Fibroblast of skin of scalp (primary cell): ENCODE measurements around the gene ZNF302.
"Not testable (repeated sequence)": the region's sequence is repeated elsewhere in the genome, so short reads cannot be mapped to it uniquely, and the experiment has no call there.

Source experiments
- DNase-seq: peaks from one replicate; pipeline ENCODE4 v3.0.0-alpha.2; 2013

The ZNF302 gene

GRCh38 chr19:34673590-34673989 lies 3.9 kb upstream of the ZNF302 start:
- no peak for DNase-seq

DNA sequence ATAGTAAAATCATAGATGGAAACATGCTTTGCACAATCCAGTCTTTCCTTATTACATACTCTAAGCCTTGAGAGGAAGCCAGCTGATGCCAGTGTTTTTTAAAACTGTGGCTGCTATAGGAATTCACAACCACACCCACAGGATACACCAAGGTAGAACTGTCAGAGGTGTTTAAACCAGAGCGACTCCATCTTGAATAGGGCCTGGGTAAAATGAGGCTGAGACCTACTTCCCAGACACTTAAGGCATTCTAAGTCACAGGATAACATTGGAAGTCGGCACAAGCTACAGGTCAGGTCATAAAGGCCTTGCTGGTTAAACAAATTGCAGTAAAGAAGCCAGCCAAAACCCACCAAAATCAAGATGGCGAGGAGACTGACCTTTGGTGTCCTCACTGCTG lies 2.2 kb upstream of the ZNF302 start:
- DNase-seq: no peak

GRCh38 chr19:34675919-34676318 lies 1.6 kb upstream of the ZNF302 start:
- no peak for DNase-seq

DNA sequence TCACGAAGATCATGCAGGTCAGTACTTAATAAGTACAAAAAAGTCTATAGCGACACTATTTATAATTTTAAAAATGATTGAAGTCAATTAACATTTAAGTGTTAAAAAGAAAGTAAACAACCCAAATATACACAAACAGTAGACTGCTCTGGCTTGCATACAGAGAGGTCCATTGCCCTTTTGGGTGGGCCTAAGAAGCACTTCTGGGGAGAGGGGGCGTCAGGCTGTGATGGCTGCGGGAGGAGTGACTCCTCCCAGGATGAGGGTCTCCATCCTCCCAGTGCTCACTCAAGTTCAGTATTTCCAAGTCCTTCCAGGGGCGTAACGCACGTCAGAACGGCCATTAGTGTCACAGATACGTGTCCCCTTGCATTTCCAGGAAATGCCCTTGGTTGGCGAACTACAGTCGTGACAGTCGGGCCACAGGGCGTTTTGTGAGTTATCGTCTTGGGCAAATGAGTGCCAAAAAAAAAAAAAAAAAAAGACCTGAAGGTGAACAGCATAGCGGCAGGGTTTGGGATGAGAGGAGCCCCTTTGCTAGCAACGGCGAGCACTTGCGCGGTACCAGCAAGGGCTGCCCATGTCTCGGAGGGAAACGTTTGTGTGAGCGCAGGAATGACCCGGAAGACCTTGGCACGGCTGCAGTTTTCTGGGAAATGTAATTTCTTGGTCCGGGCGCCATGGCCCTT lies 637 bp upstream of the ZNF302 start, which contains the start of gene SCGB2B2:
TSS of gene SCGB2B2 (minus strand) at position 463 of the 689 bp plus-strand sequence. CDS start 82,596 bp downstream, outside the sequence.
- DNase-seq: peak; percentile 90

- DNase-seq: no peak
Measured at GRCh38 chr19:34678085-34678412, 571 bp downstream of the ZNF302 start.

DNA sequence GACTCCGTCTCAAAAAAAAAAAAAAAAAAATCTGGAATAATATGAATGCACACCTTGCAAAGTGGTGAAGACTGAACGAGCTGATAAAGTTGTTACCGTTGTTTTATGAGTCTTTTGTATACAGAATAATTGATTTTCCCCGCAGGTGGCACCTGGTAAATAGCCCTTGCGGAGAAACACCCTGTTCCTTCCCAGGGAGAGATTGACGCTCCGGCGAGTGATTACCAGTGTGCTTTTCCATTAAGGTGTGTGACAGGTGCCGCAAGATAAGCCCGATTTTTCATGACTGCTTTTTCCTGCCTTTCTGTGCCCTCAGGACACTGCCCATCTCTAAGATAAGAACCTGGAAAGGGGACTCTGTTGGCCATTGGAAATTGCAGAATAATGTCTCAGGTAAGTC lies 943 bp downstream of the ZNF302 start:
- DNase-seq: no peak

DNA sequence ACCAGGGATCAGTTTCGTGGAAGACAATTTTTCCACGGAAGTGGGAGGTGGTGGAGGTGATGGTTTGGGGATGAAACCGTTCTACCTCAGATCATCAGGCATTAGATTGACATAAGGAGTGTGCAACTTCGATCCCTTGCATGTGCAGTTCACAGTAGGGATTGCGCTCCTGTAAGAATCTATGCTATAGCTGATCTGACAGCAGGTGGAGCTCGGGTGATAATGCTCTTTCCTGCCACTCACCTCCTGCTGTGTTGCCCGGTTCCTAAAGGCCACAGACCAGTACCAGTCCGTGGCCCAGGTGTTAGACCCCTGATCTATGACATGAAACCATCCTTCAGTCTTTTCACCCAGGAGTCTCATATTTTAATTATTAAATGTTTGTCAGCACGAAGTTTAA lies 4.0 kb downstream of the ZNF302 start:
- no peak for DNase-seq

- not testable (repeated sequence) for DNase-seq
Measured at GRCh38 chr19:34685266-34685665, 7.8 kb downstream of the ZNF302 start.

DNA sequence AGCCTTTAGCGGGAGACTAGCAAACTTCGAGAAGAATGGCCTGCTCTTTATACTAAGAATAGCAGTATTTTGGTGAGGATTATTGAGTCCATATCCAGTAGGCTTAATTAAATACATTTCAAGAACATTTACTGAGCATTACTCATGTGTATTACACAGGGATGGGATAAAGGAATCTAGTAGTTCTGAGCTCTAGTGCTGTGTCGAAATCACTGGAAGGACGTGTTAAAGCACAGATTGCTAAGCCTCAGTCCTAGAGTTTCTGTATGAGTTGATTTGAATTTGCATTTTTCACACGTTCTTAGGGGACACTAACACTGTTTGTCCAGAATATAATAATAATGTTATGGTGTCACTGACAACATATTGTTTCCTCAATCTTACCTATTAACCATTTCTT lies 9.0 kb downstream of the ZNF302 start:
- DNase-seq: no peak

DNA sequence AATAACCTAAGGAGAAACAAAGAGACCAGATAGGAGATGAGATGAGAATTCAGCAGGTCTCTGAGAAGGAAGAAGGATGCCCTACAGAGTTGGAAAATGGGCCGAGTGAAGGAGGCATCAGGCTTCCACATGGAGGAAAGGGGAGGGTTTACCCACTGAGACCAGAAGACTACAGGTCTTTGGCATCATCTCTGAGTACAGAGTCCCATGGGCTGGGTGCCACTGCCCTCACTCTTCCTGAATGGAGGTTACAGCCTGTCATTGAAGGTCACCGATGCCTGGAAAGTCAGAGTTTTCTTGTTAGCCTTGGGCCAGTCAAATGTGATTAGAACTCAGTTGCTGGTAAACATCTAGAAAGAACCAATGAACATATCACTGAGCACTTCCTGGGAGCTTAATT lies 9.9 kb downstream of the ZNF302 start:
- no peak for DNase-seq

DNA sequence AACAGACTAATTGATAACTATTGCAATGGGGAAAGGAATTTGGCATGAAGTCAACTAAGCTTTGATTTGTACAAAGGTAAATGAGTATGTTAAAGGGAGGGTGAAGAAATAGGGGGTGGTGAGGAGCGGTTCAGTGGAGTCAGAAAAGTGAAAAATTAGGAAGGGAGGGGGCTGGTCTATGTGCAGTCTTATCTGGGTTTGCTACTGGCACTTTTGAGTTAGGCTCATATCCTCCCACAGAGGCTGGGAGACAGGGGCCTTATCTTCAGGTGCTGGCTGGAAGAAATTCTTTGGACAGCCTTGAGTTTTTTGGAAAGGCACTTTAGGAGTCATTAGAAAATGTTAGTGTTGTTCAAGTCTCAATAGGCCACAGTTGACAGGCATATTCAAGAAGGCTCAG lies 11.1 kb downstream of the ZNF302 start:
- no peak for DNase-seq

GRCh38 chr19:34690372-34690771 lies 12.9 kb downstream of the ZNF302 start:
- DNase-seq: no peak

GRCh38 chr19:34692549-34692948 lies 15.1 kb downstream of the ZNF302 start:
- DNase-seq: no peak

DNA sequence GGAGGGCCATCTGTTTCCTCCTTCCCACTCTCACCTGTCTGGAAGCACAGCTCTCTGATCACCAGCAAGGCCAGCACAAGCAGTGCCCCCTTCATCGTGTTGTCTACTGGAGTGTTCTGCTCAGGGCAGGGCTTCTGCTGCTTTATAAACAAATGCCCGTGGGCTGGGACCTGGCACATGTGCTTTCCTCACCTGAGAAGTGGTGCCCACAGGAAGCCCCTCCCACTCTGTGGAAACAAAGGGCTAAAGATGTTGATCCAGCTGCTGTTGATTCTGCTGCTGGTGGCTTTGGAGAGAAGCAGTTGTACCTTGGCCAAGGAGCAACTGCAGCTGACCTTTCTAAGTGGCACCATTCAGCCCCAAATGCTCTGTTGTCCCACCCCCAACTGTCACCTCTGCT lies 30.2 kb downstream of the ZNF302 start:
- no peak for DNase-seq

DNA sequence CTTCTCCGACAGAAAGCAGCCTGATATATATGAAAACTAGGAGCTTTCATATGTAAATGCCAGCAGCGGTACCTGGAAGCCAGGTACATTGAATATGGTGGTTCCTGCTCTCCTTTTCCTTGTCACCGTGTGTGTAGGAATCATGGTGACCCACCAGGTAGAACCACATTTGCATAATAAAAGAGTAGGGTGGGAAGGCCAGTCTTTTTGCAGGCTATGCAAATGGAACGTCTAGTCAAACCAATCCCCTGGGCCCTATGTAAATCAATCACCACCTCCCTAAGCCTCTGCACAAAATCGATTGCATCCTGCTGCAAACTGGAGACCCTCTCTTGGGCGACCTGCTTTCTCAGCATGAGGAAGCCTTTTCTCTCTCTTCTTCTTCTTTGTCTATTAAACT lies 34.4 kb downstream of the ZNF302 start:
- DNase-seq: no peak

DNA sequence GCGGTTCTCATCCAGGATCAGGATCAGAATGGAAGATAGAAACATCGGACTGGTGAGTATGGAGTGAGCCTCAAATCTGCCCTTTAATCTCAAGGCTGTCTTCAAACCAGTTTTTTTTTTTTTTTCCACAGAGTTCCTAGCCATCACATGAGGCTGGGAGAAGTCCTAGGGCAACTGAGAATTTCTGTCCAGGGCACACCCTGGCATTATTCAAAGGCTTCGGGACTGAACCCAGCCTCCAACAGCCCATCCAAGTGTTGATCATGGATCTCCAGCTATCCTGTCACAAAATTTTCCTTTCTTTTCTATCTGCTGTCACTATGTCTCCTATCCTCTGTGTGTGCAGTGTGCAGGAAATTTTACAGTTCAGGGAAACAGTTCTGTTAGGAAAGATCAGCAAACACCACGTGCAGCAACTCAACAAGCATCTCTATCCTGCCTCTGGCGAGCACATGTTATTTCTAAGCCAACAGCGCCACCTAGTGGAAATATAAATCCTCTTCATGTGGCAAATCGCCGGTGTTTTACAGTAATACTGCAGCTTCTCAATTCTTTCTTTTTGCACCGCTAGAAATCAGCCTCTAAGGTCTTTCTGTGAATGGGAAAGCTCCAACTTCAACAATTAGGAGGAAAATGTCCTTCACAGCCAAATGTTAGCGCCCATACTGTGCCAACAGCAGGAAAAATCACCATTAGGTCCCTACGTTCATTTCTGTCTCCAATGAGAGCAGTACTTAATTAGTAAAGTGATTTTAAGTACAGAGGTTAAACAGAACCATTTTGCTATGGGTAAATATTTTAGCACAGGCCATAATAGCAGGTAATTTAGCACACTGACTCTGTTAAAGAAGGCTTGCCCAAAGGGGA lies 35.1 kb downstream of the ZNF302 start:
- DNase-seq: peak; percentile 73

- no peak for DNase-seq
Measured at GRCh38 chr19:34713262-34713637, 35.8 kb downstream of the ZNF302 start.

DNA sequence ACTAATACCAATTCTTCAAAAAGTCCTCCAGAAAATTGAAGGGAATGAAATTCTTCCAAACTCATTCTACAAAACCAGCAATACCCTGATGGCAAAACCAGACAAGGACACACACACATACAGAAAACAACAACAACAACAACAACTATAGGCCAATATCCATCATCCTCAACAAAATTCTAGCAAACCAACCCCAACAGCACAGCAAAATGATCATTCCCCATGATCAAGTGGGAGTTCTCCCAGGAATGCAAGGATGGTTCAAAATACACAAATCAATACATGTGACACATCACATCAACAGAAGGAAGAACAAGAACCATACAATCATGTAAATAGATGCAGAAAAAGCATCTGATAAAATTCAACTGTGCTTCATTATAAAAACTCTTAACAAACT lies 37.9 kb downstream of the ZNF302 start:
- DNase-seq: no peak

DNA sequence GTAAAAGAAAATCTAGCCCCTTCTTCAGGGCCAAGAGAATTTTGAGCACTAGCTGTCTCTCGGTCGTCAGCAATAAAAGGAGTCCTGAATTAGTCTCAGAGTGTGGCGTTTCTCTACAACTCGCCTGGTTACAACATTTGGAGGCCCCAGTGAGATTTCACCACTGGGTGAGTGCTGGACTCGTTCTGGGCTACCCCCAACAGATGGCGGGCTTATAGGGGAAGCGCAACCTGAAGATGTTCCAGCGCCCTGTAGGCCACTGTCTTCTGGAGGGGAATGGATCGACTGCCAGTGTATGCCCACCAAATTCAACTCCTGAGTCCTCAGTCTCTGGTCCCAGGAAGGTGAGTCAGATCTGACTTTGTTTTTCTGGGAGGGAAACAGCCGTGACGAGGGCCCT lies 44.9 kb downstream of the ZNF302 start:
- DNase-seq: no peak

DNA sequence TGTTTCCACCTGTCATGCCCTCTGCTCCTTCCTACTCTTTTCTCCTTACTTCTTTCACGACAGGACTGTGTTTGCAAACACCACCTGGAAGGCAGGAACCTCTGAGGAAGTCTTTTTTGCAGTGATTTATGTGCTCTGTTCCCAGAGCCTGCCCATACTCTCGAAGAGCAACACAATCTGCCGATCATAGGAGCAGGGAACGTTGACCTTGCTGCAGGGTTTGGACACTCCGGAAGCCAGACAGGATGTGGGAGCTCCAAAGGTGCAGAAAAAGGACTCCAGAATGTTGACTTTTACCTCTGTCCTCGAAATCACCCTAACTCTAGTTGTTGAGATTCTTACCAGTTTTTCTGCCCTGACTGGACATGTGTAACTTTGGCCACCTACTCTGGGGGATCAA lies 47.9 kb downstream of the ZNF302 start:
- DNase-seq: no peak

GRCh38 chr19:34731019-34731829 lies 53.7 kb downstream of the ZNF302 start:
- no peak for DNase-seq

DNA sequence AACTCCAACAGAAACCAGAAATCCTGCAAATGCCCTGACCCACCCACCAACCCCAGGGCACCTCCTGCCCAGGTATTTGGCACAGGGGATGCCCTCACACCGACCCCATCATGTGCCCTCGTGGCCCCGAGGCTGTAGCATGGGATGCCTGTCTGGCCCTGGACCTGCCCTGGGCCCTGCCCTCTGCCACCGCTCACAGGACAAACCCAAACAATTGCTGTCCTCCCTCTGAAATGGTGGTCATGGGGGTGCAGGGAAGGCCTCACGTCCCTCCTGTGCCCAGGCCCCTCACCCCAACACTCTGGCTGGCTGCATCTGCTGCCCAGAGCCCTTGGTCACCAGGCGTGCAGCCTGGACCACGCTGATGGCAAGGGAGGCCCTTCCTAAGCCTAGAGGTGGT lies 54.5 kb downstream of the ZNF302 start:
- DNase-seq: no peak

DNA sequence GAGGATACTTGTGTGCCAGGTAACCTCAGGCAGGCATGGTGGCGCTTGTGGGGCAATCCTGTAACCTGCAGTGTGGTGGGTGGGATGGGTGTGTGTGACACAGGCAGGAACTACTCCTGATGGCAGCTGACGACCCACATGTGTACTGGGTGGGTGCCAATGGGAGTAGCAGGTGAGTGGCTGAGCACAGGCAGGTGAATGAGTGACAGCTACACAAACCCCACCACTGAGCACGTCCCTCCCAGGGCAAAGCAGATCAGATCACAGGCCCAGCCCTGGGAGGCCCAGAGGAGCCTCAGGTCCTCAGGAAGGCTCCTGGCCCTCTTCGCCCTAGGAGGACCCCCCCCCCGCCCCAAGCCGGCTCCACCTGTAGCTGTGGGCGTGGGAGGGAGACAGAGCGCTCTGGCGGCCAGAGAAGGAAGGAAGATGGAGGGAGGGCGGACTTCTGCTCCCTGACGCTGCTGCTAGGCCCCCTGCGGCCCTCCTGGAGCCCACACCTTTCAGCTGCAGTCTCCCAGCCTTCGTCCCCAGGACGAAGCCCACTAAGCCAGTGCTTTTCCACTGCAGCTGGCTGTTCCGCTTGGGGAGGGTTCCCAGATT lies 55.2 kb downstream of the ZNF302 start:
- DNase-seq: no peak
